ENCODE measurements around the gene TBC1D2. TPM values are rescaled to one million over a fixed set of nuclear protein-coding genes. Genes with fewer than 3 reads are reported as not detected.

Gene TBC1D2
- total RNA-seq, 6 donors from 2014 or later: 62.4 to 217 (median 119) TPM

DNA sequence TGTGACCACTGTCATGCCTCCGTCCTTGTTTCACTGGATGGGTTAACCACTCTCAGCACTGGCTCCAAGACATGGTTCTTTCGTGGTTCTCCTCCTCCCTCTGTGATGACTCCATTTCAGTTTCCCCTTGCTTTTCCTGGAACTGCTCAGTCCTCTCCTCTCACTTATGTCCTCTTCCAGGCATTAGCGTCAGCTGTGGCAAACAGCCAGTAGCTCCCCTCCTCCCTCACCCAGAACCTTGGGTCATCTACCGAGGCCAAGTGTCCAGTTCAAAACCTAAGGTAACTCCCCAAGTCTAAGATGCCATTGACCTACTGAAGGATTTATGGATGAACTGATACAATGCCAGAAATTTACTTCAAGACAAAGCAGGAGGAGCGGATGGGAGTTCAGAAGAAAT lies 53.2 kb downstream of the TBC1D2 start:
- Histone ChIP-seq H3K9me3 (no peaks in the 10 kb centered on the region), H3K36me3 (peaks cover 1 to 65% (median 51%) of the 10 kb centered on the region in 4 donors), H3K27me3 (no peaks in the 10 kb centered on the region), H3K4me1 (peaks cover 3 to 10% (median 5%) of the 10 kb centered on the region in 4 donors), H3K4me3 (no peak overlapping the region), H3K27ac (no peak overlapping the region)
- ATAC-seq (ENCODE audit: low FRiP score in 2 of 2): no peak
- whole genome bisulfite sequencing, 2 donors: 66 to 71% methylated on average over 5 of the region's 5 CpGs
- TF ChIP-seq EP300 (IDR thresholded peaks at IDR 0.05) (no peak), POLR2A (IDR thresholded peaks at IDR 0.05) (no peak), POLR2AphosphoS5 (IDR thresholded peaks at IDR 0.05) (no peak)
- TF ChIP-seq, protein P1, sequence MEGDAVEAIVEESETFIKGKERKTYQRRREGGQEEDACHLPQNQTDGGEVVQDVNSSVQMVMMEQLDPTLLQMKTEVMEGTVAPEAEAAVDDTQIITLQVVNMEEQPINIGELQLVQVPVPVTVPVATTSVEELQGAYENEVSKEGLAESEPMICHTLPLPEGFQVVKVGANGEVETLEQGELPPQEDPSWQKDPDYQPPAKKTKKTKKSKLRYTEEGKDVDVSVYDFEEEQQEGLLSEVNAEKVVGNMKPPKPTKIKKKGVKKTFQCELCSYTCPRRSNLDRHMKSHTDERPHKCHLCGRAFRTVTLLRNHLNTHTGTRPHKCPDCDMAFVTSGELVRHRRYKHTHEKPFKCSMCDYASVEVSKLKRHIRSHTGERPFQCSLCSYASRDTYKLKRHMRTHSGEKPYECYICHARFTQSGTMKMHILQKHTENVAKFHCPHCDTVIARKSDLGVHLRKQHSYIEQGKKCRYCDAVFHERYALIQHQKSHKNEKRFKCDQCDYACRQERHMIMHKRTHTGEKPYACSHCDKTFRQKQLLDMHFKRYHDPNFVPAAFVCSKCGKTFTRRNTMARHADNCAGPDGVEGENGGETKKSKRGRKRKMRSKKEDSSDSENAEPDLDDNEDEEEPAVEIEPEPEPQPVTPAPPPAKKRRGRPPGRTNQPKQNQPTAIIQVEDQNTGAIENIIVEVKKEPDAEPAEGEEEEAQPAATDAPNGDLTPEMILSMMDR (IDR thresholded peaks at IDR 0.05): no peak
- DNase-seq: no peak

DNA sequence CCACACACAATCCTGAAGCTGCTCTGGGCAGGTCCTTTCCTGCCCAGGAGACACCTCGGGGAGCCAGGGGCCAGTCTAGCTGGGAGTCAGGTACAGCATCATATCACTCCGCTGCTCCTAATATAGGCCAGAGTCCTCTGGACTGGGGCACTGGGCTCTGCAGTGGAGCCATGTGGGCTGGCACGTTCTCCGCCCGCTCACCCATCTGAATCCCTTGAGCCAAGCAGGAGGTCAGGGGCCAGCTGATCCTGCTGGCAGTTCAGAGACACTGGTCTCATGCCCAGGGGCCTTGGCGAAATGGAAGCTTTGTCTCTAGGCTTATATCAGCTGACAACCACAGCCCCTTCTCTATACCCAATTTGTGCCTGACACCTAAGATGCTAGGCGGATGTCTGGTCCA lies 53.7 kb downstream of the TBC1D2 start:
- peaks cover 3 to 10% (median 5%) of the 10 kb centered on the region in 4 donors for H3K4me1 ChIP-seq
- no peaks in the 10 kb centered on the region for H3K27me3 ChIP-seq
- H3K4me3 ChIP-seq: no peak overlapping the region
- DNase-seq (no peak), ATAC-seq (ENCODE audit: low FRiP score in 2 of 2) (no peak)
- TF ChIP-seq, protein P1 (IDR thresholded peaks at IDR 0.05): no peak
- TF ChIP-seq POLR2AphosphoS5 (IDR thresholded peaks at IDR 0.05) (no peak), EP300 (IDR thresholded peaks at IDR 0.05) (no peak), POLR2A (IDR thresholded peaks at IDR 0.05) (no peak)
- no peak overlapping the region for H3K27ac ChIP-seq
- WGBS, 2 donors: 89 to 100% methylated on average over 3 to 7 of the region's 7 CpGs
- H3K36me3 ChIP-seq: peaks cover 0 to 63% (median 51%) of the 10 kb centered on the region in 4 donors
- H3K9me3 ChIP-seq: no peaks in the 10 kb centered on the region

DNA sequence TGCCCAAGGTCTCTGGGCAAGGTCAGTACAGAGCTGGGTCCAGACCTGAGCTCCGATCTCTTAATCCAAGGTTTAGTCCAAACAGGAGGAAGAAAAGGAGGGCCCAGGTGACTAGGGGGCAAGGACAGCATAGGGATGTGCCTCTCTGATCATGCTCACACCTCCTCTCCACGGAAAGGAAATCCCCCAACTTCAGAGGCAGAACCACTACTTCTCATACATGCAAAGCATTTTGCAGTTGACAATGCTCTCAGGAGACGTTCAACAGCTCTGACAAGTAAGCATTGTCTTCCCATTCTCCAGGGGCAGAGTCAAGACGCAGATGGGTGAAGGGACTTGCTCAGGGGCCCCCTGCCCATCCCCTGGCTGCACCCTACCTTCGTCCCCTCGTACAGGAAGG lies 54.3 kb downstream of the TBC1D2 start:
- ATAC-seq (ENCODE audit: low FRiP score in 2 of 2) (no peak), DNase-seq (no peak)
- no peak overlapping the region for H3K4me3 ChIP-seq
- H3K27me3 ChIP-seq: no peaks in the 10 kb centered on the region
- H3K9me3 ChIP-seq: no peaks in the 10 kb centered on the region
- WGBS, 2 donors: 84 to 89% methylated on average over 6 of the region's 6 CpGs
- no peak overlapping the region for H3K27ac ChIP-seq
- TF ChIP-seq POLR2A (IDR thresholded peaks at IDR 0.05) (no peak), EP300 (IDR thresholded peaks at IDR 0.05) (no peak), POLR2AphosphoS5 (IDR thresholded peaks at IDR 0.05) (no peak)
- TF ChIP-seq, protein P1 (IDR thresholded peaks at IDR 0.05): no peak
- H3K4me1 ChIP-seq: peaks cover under 1 to 6% (median 3%) of the 10 kb centered on the region in 4 donors
- H3K36me3 ChIP-seq: peaks cover 0 to 57% (median 49%) of the 10 kb centered on the region in 4 donors

DNA sequence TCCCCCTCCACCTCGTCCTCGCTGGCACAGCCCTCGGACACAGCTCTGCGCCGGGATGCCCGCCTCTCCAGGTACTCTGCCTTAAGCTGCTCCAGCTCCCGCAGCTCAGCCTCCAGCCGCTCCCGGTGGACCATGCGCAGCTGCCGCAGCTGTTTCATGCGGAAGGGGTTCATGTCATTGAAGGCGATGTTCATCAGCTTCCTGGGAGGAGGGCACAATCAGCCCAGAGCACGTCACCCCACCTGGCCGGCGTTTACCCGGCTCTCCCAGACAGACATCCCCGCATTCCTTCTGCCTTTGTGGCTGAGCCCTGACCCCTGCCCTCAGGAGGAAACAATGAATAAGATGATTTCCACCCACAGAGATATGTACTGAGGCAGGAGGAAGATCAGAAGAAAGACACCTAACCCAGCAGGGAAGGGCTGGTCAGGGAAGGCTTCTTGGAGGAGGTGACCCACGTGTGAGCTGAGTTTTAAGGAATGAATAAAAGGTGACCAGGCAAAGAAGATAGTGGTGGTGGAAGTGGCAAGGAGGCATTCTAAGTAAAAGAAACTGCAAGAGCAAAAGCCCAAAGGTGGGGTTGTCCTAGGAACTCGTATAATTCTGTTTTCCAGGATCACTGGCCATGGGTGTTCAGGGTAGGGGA lies 55.9 kb downstream of the TBC1D2 start:
- WGBS, 2 donors: 88 to 94% methylated on average over 13 to 20 of the region's 20 CpGs
- Histone ChIP-seq H3K9me3 (no peaks in the 10 kb centered on the region), H3K27me3 (no peaks in the 10 kb centered on the region), H3K4me3 (no peak overlapping the region), H3K27ac (no peak overlapping the region), H3K4me1 (no peaks in the 10 kb centered on the region), H3K36me3 (peaks cover 0 to 57% (median 49%) of the 10 kb centered on the region in 4 donors)
- DNase-seq (peak in 1 of 2 donors; percentile 76), ATAC-seq (ENCODE audit: low FRiP score in 2 of 2) (no peak)
- no peak for TF ChIP-seq POLR2AphosphoS5 (IDR thresholded peaks at IDR 0.05)
- TF ChIP-seq, protein P1 (IDR thresholded peaks at IDR 0.05): no peak
- no peak for TF ChIP-seq POLR2A (IDR thresholded peaks at IDR 0.05)
- TF ChIP-seq EP300 (IDR thresholded peaks at IDR 0.05): no peak

DNA sequence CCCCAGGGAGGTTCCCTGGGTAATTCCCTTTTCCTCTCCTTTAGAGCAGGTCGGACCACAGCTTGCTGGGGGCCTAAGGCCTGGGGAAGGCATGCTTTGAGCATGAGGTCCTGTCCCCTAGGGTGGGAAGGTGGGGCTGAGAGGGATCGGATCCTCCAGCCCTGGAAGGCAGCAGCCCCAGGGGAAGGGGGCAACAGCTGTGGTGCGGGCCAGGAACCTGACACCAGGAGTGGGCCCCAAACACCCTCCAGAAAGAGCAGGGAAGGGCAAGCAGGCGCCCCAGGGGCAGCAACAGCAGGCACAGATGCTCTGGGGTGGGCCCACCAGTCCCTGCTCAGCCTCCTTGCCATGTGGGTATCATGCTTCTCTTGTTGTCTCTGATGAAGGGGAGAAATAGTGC lies 59.8 kb downstream of the TBC1D2 start:
- DNase-seq (no peak), ATAC-seq (ENCODE audit: low FRiP score in 2 of 2) (no peak)
- Histone ChIP-seq H3K36me3 (peaks cover 0 to 33% (median 26%) of the 10 kb centered on the region in 4 donors), H3K9me3 (no peaks in the 10 kb centered on the region), H3K27me3 (no peaks in the 10 kb centered on the region), H3K27ac (no peak overlapping the region), H3K4me3 (no peak overlapping the region), H3K4me1 (peaks cover 6 to 26% (median 16%) of the 10 kb centered on the region in 4 donors)
- TF ChIP-seq EP300 (IDR thresholded peaks at IDR 0.05) (no peak), POLR2A (IDR thresholded peaks at IDR 0.05) (no peak), POLR2AphosphoS5 (IDR thresholded peaks at IDR 0.05) (no peak)
- TF ChIP-seq, protein P1 (IDR thresholded peaks at IDR 0.05): no peak
- WGBS, 2 donors: 90 to 95% methylated on average over 3 to 4 of the region's 4 CpGs

Data from upper lobe of left lung (tissue), 6 donors.